ENCODE measurements around the gene POC1A. TPM values are rescaled to one million over a fixed set of nuclear protein-coding genes. Genes with fewer than 3 reads are reported as not detected.

The POC1A gene
- total and polyA plus RNA-seq, 10 of the 15 experiments (the other 5 are each of a cell fraction or from before 2014, with no cell fraction given): 8.5 to 49.8 (median 23.5) TPM

DNA sequence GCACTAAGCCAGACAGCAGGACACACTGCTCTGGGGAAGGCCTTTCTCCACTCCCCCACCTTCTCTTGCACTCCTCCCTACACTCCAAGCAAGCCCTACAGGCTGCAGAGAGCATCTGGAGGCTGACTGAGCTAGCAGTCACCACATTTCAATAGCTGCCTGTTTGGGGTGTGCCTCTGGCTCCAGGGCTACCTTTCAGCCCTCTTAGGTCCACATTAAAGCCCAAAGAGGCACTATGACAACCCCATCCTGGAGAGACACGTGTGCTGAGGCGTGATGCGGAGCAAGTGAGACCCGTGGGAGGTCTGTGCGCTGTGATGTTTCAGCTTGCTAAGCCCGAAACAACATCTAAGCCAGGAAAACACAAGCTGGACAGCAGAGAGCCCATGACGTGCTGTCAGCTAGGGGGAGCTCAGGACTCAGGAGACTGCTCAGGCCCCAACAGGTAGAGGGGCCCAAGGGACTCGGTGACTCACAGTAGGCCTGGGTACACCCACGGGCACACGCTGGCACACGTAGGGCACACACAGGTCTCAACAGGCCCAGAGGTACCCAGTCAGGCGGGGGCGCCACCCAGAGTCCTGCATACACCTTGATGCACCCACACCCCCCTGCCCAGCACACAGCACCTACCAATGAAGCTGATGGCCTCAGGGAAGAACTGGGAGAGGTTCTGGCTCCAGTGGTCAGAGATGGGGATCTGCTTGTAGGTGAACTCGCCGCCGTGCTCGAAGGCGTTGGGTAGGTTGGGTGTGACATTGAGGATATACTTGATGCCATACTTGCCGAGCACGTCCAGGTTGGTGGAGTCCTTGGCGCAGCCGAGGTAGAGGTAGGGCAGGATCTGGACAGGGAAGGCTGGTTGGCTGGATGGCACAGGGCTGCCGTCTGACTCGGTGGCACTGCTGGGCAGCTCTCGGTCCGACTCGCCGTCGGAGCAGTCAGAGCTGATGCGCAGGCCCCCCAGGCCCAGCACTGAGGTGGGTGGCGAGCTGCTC is 100.6 kb downstream of the POC1A start:
- H3K4me3 ChIP-seq: peak overlapping the region; percentile 100
- no peaks in the 10 kb centered on the region for H3K9me3 ChIP-seq (replicated peaks; ENCODE audit: control insufficient read depth, insufficient read depth, low read length)
- intact Hi-C loops (cut with micrococcal nuclease; ENCODE audit: unreplicated experiment) (loop anchor here (1.0 kb wide), 3 partner anchors 52 to 91 kb away; no protein-coding TSS in a partner anchor), in situ Hi-C loops (cut with MboI) (no loop called here)
- no peak overlapping the region; the same call in 1 of the 2 replicates for H3K9ac ChIP-seq (ENCODE audit: control insufficient read depth, insufficient read depth, low read length)
- peak overlapping the region; percentile 68 for H3K4me2 ChIP-seq (ENCODE audit: control insufficient read depth, insufficient read depth)
- FAIRE-seq (no peak), ATAC-seq (peak; percentile 43), DNase-seq (ENCODE audit: low read depth, low spot score) (peak; percentile 45)
- RAD21 ChIA-PET (ENCODE audit: unreplicated experiment): interaction anchor here (0.7 to 4.5 kb wide), 35 partner anchors 9 to 334 kb away, joined by 3 to 165 read pairs (median 8); partner anchors contain the start of genes PARP3, POC1A, RPL29 and RRP9
- H2AFZ ChIP-seq (ENCODE audit: control insufficient read depth, low read depth, low read length): no peak overlapping the region
- POLR2A ChIA-PET: interaction anchor here (0.6 to 3.4 kb wide), 23 partner anchors 10 to 1732 kb away, joined by 3 to 21 read pairs (median 4); no protein-coding TSS in a partner anchor
- H3K79me2 ChIP-seq (ENCODE audit: control insufficient read depth, insufficient read depth, low read length): peaks cover 41% of the 10 kb centered on the region
- H3K36me3 ChIP-seq (ENCODE audit: control insufficient read depth in 2 of 2, insufficient read depth in 2 of 2, low read length in 1 of 2): peaks cover 4 to 21% of the 10 kb centered on the region in 2 experiments
- H3K4me1 ChIP-seq (ENCODE audit: control insufficient read depth, insufficient read depth, low read length): peaks cover 25% of the 10 kb centered on the region
- 69% methylated on average over 31 of the region's 31 CpGs for WGBS (ENCODE audit: insufficient coverage, insufficient replicate concordance, low lambda C conversion rate, missing lambda C conversion rate)
- no peaks in the 10 kb centered on the region for H3K27me3 ChIP-seq (replicated peaks in 1 of 2; ENCODE audit: control insufficient read depth in 2 of 2, insufficient read depth in 2 of 2, low read length in 1 of 2)
- CTCF ChIA-PET: interaction anchor here (0.6 to 9.7 kb wide), 51 partner anchors 8 to 395 kb away, joined by 3 to 334 read pairs (median 6); partner anchors contain the start of genes ABHD14B, ACY1, PARP3 and POC1A
- no TSS peak for BruUV-seq (replicated peaks)
- peak overlapping the region; percentile 67 for H3K27ac ChIP-seq (ENCODE audit: control insufficient read depth, insufficient read depth)
- SMC1A ChIA-PET (ENCODE audit: uncharacterized antibody, unreplicated experiment): interaction anchor here (0.7 to 9.7 kb wide), 28 partner anchors 8 to 358 kb away, joined by 3 to 179 read pairs (median 5); partner anchors contain the start of genes ABHD14B, PARP3, POC1A and RPL29
- H4K20me1 ChIP-seq (ENCODE audit: control insufficient read depth, insufficient read depth): no peaks in the 10 kb centered on the region
- TF ChIP-seq, protein P1, sequence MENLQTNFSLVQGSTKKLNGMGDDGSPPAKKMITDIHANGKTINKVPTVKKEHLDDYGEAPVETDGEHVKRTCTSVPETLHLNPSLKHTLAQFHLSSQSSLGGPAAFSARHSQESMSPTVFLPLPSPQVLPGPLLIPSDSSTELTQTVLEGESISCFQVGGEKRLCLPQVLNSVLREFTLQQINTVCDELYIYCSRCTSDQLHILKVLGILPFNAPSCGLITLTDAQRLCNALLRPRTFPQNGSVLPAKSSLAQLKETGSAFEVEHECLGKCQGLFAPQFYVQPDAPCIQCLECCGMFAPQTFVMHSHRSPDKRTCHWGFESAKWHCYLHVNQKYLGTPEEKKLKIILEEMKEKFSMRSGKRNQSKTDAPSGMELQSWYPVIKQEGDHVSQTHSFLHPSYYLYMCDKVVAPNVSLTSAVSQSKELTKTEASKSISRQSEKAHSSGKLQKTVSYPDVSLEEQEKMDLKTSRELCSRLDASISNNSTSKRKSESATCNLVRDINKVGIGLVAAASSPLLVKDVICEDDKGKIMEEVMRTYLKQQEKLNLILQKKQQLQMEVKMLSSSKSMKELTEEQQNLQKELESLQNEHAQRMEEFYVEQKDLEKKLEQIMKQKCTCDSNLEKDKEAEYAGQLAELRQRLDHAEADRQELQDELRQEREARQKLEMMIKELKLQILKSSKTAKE (IDR thresholded peaks at IDR 0.05; ENCODE audit: low read depth, poor library complexity, severe bottlenecking): no peak
- TF ChIP-seq SMC3 (IDR thresholded peaks at IDR 0.05; ENCODE audit: borderline replicate concordance, low read length) (peak; percentile 50; the same call in 1 of the 2 replicates), ZNF622 (IDR thresholded peaks at IDR 0.05) (no peak), CBX3 (IDR thresholded peaks at IDR 0.05; ENCODE audit: borderline replicate concordance, low read depth) (no peak), TAF1 (IDR thresholded peaks at IDR 0.05; ENCODE audit: borderline replicate concordance, low read depth, low read length) (no peak), RCOR1 (conservative IDR thresholded peaks at IDR 0.05; ENCODE audit: low read depth, low read length) (no peak), EED (IDR thresholded peaks at IDR 0.05; ENCODE audit: low read depth) (no peak), ZNF384 (IDR thresholded peaks at IDR 0.05; ENCODE audit: borderline replicate concordance, low read depth, low read length) (no peak)
- TF ChIP-seq, protein P2, sequence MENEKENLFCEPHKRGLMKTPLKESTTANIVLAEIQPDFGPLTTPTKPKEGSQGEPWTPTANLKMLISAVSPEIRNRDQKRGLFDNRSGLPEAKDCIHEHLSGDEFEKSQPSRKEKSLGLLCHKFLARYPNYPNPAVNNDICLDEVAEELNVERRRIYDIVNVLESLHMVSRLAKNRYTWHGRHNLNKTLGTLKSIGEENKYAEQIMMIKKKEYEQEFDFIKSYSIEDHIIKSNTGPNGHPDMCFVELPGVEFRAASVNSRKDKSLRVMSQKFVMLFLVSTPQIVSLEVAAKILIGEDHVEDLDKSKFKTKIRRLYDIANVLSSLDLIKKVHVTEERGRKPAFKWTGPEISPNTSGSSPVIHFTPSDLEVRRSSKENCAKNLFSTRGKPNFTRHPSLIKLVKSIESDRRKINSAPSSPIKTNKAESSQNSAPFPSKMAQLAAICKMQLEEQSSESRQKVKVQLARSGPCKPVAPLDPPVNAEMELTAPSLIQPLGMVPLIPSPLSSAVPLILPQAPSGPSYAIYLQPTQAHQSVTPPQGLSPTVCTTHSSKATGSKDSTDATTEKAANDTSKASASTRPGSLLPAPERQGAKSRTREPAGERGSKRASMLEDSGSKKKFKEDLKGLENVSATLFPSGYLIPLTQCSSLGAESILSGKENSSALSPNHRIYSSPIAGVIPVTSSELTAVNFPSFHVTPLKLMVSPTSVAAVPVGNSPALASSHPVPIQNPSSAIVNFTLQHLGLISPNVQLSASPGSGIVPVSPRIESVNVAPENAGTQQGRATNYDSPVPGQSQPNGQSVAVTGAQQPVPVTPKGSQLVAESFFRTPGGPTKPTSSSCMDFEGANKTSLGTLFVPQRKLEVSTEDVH (IDR thresholded peaks at IDR 0.05; ENCODE audit: low read depth, partially characterized antibody): no peak
- TF ChIP-seq, protein P3, sequence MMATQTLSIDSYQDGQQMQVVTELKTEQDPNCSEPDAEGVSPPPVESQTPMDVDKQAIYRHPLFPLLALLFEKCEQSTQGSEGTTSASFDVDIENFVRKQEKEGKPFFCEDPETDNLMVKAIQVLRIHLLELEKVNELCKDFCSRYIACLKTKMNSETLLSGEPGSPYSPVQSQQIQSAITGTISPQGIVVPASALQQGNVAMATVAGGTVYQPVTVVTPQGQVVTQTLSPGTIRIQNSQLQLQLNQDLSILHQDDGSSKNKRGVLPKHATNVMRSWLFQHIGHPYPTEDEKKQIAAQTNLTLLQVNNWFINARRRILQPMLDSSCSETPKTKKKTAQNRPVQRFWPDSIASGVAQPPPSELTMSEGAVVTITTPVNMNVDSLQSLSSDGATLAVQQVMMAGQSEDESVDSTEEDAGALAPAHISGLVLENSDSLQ (IDR thresholded peaks at IDR 0.05): peak; percentile 47; the same call in 1 of the 2 replicates
- TF ChIP-seq, protein P4, sequence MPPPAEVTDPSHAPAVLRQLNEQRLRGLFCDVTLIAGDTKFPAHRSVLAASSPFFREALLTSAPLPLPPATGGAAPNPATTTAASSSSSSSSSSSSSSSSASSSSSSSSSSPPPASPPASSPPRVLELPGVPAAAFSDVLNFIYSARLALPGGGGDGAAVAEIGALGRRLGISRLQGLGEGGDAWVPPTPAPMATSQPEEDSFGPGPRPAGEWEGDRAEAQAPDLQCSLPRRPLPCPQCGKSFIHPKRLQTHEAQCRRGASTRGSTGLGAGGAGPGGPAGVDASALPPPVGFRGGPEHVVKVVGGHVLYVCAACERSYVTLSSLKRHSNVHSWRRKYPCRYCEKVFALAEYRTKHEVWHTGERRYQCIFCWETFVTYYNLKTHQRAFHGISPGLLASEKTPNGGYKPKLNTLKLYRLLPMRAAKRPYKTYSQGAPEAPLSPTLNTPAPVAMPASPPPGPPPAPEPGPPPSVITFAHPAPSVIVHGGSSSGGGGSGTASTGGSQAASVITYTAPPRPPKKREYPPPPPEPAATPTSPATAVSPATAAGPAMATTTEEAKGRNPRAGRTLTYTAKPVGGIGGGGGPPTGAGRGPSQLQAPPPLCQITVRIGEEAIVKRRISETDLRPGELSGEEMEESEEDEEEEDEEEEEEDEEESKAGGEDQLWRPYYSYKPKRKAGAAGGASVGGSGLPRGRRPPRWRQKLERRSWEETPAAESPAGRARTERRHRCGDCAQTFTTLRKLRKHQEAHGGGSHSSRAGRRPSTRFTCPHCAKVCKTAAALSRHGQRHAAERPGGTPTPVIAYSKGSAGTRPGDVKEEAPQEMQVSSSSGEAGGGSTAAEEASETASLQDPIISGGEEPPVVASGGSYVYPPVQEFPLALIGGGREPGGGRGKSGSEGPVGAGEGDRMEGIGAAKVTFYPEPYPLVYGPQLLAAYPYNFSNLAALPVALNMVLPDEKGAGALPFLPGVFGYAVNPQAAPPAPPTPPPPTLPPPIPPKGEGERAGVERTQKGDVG (CRISPR knock-in tag; IDR thresholded peaks at IDR 0.05): no peak

Data from GM12878 (cell line).